OCI-LY7 (cell line): Measurements from ENCODE around the gene SLC12A9.

Experiments
- EZH2phosphoT487 ChIP-seq: fragments of 200-600 bp; sonication (generic); IDR thresholded peaks from 2 replicates; pipeline ENCODE4 v1.6.1; 2018; ENCODE audit warnings: low read depth, borderline replicate concordance, mild to moderate bottlenecking, mixed run types, antibody characterized with exemption, low read length, moderate library complexity, mixed read lengths
- TF ChIP-seq, protein P1 (sequence below): fragments of 200-600 bp; sonication (generic); conservative IDR thresholded peaks from 2 replicates; pipeline ENCODE4 v1.5.1; 2014; ENCODE audit warnings: mild to moderate bottlenecking, antibody characterized with exemption, low read length, moderate library complexity, mixed read lengths

DNA sequence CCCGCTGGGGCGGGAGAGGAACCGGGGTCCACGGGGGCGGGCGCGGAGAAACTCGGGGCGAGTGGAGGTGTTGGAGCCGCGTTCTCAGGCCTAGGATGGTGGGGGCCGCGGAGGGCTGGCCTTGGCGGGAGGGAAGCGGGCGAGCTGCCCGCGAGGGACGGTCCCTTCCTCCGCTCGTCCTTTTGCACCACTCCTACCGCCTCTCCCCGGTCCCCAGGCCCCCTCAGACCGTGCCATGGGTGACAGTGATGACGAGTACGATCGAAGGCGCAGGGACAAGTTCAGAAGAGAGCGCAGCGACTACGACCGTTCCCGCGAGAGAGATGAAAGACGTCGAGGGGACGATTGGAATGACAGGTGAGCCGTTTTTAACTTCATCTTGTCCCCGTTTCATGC is 22.8 kb downstream of the SLC12A9 start:
- TF ChIP-seq, protein P1, sequence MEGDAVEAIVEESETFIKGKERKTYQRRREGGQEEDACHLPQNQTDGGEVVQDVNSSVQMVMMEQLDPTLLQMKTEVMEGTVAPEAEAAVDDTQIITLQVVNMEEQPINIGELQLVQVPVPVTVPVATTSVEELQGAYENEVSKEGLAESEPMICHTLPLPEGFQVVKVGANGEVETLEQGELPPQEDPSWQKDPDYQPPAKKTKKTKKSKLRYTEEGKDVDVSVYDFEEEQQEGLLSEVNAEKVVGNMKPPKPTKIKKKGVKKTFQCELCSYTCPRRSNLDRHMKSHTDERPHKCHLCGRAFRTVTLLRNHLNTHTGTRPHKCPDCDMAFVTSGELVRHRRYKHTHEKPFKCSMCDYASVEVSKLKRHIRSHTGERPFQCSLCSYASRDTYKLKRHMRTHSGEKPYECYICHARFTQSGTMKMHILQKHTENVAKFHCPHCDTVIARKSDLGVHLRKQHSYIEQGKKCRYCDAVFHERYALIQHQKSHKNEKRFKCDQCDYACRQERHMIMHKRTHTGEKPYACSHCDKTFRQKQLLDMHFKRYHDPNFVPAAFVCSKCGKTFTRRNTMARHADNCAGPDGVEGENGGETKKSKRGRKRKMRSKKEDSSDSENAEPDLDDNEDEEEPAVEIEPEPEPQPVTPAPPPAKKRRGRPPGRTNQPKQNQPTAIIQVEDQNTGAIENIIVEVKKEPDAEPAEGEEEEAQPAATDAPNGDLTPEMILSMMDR, result no peak
- no peak for TF ChIP-seq EZH2phosphoT487
